ENCODE results near the gene NOP9.

DNA sequence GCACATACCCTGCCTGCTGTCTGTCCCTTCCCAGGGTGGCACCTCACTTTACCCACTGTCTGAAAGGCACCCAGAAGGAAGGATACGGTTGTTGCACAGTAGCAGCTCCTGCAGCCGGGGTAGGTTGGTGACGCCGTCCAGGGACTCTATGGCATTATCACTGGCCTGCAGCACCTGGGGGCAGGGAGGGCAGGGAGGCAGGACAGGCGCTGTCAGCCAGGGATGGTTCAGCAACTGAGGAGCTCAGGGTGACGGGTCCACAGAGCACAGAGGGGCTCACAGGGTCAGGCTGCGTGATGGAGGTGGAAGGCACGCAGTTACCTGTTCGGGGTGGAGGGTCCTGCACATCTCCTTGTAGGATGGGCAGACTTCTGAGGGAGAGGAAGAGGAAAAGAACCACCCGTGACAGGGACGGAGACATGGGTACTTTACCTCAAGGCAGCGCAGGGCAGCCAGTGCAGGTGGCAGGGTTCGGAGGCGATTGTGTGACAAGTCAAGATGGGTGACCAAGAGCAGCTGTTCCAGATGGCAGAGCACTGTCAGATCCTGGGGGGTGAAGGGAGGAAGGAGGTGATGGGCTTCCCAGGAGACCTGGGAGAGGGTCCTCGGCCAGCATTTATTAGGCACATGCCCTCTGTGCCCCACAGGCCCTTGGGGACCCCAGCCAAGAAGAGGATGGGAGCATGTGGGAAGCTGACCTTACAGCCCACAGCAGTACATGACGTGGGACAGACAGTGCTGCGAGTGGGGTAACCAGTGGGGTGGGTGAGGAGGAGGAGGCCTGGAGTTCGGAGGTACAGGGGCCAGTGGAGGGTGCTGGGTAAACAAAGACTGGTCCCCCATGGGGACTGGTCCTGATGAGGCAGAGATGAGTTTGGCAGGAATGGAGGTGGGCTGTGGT, 33.1 kb upstream of the NOP9 start:
- TF ChIP-seq ELF4 (IDR thresholded peaks at IDR 0.05) (no peak), FOXA1 (IDR thresholded peaks at IDR 0.05) (no peak), NFRKB (IDR thresholded peaks at IDR 0.05) (no peak), L3MBTL2 (conservative IDR thresholded peaks at IDR 0.05) (no peak), FOXK2 (IDR thresholded peaks at IDR 0.05) (no peak), BHLHE40 (IDR thresholded peaks at IDR 0.05; ENCODE audit: borderline replicate concordance) (no peak), SP1 (IDR thresholded peaks at IDR 0.05) (no peak), ARNT (IDR thresholded peaks at IDR 0.05) (no peak), HDGF (IDR thresholded peaks at IDR 0.05; ENCODE audit: borderline replicate concordance) (no peak), SUZ12 (IDR thresholded peaks at IDR 0.05) (no peak), LEF1 (IDR thresholded peaks at IDR 0.05; ENCODE audit: borderline replicate concordance) (no peak), TARDBP (IDR thresholded peaks at IDR 0.05) (no peak), FOXM1 (IDR thresholded peaks at IDR 0.05; ENCODE audit: borderline replicate concordance) (no peak)
- TF ChIP-seq, protein P1, sequence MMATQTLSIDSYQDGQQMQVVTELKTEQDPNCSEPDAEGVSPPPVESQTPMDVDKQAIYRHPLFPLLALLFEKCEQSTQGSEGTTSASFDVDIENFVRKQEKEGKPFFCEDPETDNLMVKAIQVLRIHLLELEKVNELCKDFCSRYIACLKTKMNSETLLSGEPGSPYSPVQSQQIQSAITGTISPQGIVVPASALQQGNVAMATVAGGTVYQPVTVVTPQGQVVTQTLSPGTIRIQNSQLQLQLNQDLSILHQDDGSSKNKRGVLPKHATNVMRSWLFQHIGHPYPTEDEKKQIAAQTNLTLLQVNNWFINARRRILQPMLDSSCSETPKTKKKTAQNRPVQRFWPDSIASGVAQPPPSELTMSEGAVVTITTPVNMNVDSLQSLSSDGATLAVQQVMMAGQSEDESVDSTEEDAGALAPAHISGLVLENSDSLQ (IDR thresholded peaks at IDR 0.05), result no peak

Measured in HEK293T (cell line).